Measurements from ENCODE around the gene CHIC1. TPM values are rescaled to one million over a fixed set of nuclear protein-coding genes. Genes with fewer than 3 reads are reported as not detected.

The CHIC1 gene
- polyA plus RNA-seq, 1 donor (not counting 4 experiments of a cell fraction or from before 2014, with no cell fraction given) = 6.3 TPM

DNA sequence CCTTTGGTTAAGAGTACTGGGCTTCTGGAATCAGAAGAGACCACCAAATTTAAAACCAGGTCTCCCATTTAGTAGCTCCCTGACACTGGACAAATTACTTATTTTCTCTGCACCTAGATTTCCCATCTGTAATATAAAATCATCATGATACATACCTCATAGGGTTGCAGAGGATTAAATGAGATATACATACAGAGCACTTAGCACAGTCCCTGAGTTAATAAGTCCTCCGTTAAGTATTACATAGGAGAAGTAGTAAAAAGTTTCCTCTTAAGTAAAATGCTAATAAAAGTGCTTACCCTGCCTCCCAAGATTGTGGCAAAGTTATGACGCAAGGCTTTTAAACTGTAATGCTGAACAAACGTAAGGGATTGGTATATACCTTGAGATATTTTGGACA, 539 bp upstream of the CHIC1 start:
- Histone ChIP-seq H2AFZ (ENCODE audit: control insufficient read depth, low read length) (peak overlapping the region; percentile 67), H3K4me2 (ENCODE audit: control insufficient read depth, extremely low read depth, insufficient read depth, low read depth, low read length) (peak overlapping the region; percentile 65)

GRCh38 chrX:73563738-73564068, 706 bp downstream of the CHIC1 start:
- TF ChIP-seq, protein P1, sequence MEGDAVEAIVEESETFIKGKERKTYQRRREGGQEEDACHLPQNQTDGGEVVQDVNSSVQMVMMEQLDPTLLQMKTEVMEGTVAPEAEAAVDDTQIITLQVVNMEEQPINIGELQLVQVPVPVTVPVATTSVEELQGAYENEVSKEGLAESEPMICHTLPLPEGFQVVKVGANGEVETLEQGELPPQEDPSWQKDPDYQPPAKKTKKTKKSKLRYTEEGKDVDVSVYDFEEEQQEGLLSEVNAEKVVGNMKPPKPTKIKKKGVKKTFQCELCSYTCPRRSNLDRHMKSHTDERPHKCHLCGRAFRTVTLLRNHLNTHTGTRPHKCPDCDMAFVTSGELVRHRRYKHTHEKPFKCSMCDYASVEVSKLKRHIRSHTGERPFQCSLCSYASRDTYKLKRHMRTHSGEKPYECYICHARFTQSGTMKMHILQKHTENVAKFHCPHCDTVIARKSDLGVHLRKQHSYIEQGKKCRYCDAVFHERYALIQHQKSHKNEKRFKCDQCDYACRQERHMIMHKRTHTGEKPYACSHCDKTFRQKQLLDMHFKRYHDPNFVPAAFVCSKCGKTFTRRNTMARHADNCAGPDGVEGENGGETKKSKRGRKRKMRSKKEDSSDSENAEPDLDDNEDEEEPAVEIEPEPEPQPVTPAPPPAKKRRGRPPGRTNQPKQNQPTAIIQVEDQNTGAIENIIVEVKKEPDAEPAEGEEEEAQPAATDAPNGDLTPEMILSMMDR (optimal IDR thresholded peaks at IDR 0.05 in 1 of 3, IDR thresholded peaks at IDR 0.05 in 1 of 3, conservative IDR thresholded peaks at IDR 0.05 in 1 of 3; ENCODE audit: extremely low read depth in 1 of 3, insufficient read depth in 2 of 3, low read length in 3 of 3) = no peak
- no peak for TF ChIP-seq EZH2 (IDR thresholded peaks at IDR 0.05; ENCODE audit: low read length)
- dilution Hi-C loops (cut with MboI; ENCODE audit: extremely low pct_ligation_motif_present, low sequenced_read_pairs) = no loop called here
- H3K9ac ChIP-seq (ENCODE audit: control insufficient read depth, extremely low read depth, insufficient read depth, low read length) = peak overlapping the region; percentile 76
- H3K9me1 ChIP-seq (ENCODE audit: control insufficient read depth, extremely low read depth, insufficient read depth, low read length) = no peaks in the 10 kb centered on the region
- no peaks in the 10 kb centered on the region for H4K20me1 ChIP-seq (ENCODE audit: control insufficient read depth, extremely low read depth, insufficient read depth, low read length)
- H3K79me2 ChIP-seq (ENCODE audit: control insufficient read depth, insufficient read depth, low read length) = no peaks in the 10 kb centered on the region
- peak overlapping the region; percentile 86 for H3K4me2 ChIP-seq (ENCODE audit: control insufficient read depth, extremely low read depth, insufficient read depth, low read depth, low read length)
- H3K4me3 ChIP-seq (ENCODE audit: control insufficient read depth in 2 of 3, extremely low read depth in 1 of 3, insufficient read depth in 2 of 3, low read depth in 1 of 3, low read length in 3 of 3) = peak overlapping the region; percentile 60 to 85 (median 72)
- peak overlapping the region; percentile 94 for H2AFZ ChIP-seq (ENCODE audit: control insufficient read depth, low read length)
- H3K27me3 ChIP-seq (ENCODE audit: control insufficient read depth, extremely low read depth, insufficient read depth, low read length) = peaks cover 7% of the 10 kb centered on the region
- H3K9me3 ChIP-seq (ENCODE audit: control insufficient read depth, low read depth, low read length) = no peaks in the 10 kb centered on the region
- FAIRE-seq = peak; percentile 9
- DNase-seq (ENCODE audit: low read depth, low spot score) = no peak
- peak overlapping the region; percentile 70 for H3K27ac ChIP-seq (ENCODE audit: control insufficient read depth, insufficient read depth, low read length)
- no peaks in the 10 kb centered on the region for H3K36me3 ChIP-seq (ENCODE audit: control insufficient read depth in 2 of 2, extremely low read depth in 1 of 2, insufficient read depth in 2 of 2, low read length in 2 of 2)
- H3K4me1 ChIP-seq (ENCODE audit: control insufficient read depth, extremely low read depth, insufficient read depth, low read length) = no peaks in the 10 kb centered on the region

More for the DNA sequence above, 539 bp upstream of the CHIC1 start:
- no peaks in the 10 kb centered on the region for H3K4me1 ChIP-seq (ENCODE audit: control insufficient read depth, extremely low read depth, insufficient read depth, low read length)
- DNase-seq (ENCODE audit: low read depth, low spot score) = no peak
- H3K27ac ChIP-seq (ENCODE audit: control insufficient read depth, insufficient read depth, low read length) = peak overlapping the region; percentile 40
- H3K27me3 ChIP-seq (ENCODE audit: control insufficient read depth, extremely low read depth, insufficient read depth, low read length) = peaks cover 7% of the 10 kb centered on the region
- TF ChIP-seq, protein P1 (optimal IDR thresholded peaks at IDR 0.05 in 1 of 3, IDR thresholded peaks at IDR 0.05 in 1 of 3, conservative IDR thresholded peaks at IDR 0.05 in 1 of 3; ENCODE audit: extremely low read depth in 1 of 3, insufficient read depth in 2 of 3, low read length in 3 of 3) = no peak
- no peak for TF ChIP-seq EZH2 (IDR thresholded peaks at IDR 0.05; ENCODE audit: low read length)
- peak overlapping the region; percentile 60 to 85 (median 72) for H3K4me3 ChIP-seq (ENCODE audit: control insufficient read depth in 2 of 3, extremely low read depth in 1 of 3, insufficient read depth in 2 of 3, low read depth in 1 of 3, low read length in 3 of 3)
- no peaks in the 10 kb centered on the region for H4K20me1 ChIP-seq (ENCODE audit: control insufficient read depth, extremely low read depth, insufficient read depth, low read length)
- H3K79me2 ChIP-seq (ENCODE audit: control insufficient read depth, insufficient read depth, low read length) = no peaks in the 10 kb centered on the region
- no peaks in the 10 kb centered on the region for H3K36me3 ChIP-seq (ENCODE audit: control insufficient read depth in 2 of 2, extremely low read depth in 1 of 2, insufficient read depth in 2 of 2, low read length in 2 of 2)
- H3K9ac ChIP-seq (ENCODE audit: control insufficient read depth, extremely low read depth, insufficient read depth, low read length) = peak overlapping the region; percentile 76
- dilution Hi-C loops (cut with MboI; ENCODE audit: extremely low pct_ligation_motif_present, low sequenced_read_pairs) = no loop called here
- no peaks in the 10 kb centered on the region for H3K9me3 ChIP-seq (ENCODE audit: control insufficient read depth, low read depth, low read length)
- H3K9me1 ChIP-seq (ENCODE audit: control insufficient read depth, extremely low read depth, insufficient read depth, low read length) = no peaks in the 10 kb centered on the region
- no peak for FAIRE-seq
